Measurements from ENCODE around the gene GALNT15.

- TF ChIP-seq CTCF (IDR thresholded peaks at IDR 0.05) (no peak), POLR2A (IDR thresholded peaks at IDR 0.05) (no peak)
Observed at GRCh38 chr3:16145176-16145575, 29.3 kb upstream of the GALNT15 start.

Data from Peyer's patch (tissue), 4 donors.